GM21576 (cell line): ENCODE results near the gene EVI5.
"Not testable (repeated sequence)": the region's sequence is repeated elsewhere in the genome, so short reads cannot be mapped to it uniquely, and the experiment has no call there.

Source experiments
- ATAC-seq: cut with Tn5 transposase; IDR thresholded peaks from one replicate; pipeline ENCODE4 v1.9.1; 2021; ENCODE audit warnings: mild to moderate bottlenecking, moderate library complexity; ENCODE audit not compliant: unreplicated experiment

Gene EVI5

DNA sequence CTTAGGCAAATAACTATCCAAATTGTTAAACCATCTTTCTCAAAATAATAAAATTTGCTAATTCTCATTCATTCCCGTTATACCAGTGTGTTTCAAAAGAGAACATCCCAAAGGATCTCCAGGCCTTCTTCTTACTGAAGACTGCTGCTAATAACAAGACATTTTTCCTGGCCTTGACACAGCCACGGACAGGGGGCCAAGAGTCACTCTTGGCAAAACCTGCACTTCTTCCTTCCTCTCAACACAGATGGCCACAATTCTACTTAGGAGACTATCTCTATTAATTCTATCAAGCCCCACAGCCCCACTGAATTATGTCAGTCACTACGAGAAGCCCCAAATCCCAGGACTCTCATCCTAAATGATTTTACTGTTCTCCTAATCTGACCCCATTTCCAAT is 86.0 kb downstream of the EVI5 start:
- ATAC-seq = no peak

DNA sequence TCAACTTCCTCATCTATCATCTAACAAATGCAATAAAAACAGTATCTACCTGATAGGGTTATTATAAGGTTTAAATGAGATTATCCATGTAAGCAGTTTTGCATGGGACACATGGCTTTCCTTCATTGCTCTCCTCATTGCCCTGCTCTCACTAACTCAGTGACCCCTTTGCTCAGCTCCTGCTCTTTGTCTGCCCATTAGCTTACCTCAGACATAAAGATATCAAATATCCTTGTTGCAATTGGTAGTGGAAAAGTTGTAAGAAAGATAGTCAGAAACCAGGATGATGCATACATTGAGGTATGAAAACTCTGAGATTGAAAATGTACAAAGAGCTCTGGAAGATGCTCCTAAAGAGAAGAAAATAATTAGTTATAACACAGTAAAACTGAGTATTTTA is 89.8 kb downstream of the EVI5 start:
- ATAC-seq = no peak

DNA sequence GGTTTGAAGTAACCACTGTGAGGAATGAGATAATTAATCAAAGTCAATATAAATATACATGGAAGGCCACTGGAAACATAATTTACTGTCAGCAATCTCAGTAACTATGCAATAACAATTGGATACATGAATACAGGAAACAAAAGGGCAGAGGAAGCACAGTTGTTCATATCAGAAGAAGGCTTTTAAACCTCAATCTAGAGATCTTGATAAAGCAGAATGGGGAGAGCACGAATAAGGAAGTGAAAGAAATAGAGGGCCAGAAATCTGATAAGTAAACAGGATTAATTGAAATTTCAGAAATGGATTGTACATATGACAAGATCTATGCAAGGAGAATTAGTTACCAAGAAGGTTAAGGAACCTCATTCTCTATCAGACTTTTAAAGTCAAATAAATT is 93.0 kb downstream of the EVI5 start:
- ATAC-seq = no peak

DNA sequence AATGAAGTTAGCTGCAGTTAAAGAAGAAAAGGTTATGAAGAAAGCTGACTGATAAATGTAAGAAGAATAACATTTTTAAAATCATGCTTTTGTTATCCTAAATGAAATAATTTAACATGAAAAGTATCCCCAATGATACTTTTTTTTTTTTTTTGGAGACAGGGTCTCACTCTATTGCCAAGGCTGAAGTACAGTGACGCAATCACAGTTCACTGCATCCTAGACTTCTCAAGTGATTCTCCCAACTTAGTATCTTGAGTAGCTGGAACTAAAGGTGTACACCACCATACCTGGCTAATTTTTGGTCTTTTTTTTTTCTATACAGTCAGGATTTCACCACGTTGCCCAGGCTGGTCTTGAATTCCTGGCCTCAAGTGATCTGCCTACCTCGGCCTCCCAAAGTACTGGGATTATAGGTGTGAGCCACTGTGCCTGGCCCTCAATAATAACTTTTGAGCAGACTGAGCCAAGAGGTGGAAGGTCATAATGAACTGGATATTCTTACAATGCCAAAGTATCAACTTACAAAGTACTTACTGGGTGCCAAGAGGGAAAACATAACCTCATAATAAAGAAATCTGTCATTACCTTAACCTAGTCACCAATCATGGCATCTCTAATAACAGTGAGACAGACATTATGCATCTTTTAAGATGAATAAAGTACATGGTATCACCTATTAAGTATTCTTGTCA is 94.5 kb downstream of the EVI5 start:
- no peak for ATAC-seq

DNA sequence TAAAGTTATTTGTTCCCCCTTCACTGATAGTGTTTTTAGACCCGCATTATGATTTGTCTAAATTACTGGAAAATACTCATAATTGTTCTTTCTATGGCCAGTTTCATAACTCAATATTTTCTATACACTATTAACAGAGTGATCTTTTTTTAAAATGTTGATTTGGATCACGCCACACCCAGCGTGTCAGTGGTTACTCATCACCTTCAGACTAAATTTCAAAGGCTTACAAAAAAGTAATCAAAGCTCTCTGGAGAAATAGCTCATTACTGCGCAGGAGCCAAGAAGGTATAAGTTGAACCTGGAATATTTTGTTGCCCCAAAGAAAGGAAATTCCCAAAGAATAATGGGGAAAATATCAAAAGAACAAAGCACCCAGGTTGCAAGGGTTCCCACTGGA is 104.9 kb downstream of the EVI5 start:
- ATAC-seq = no peak

DNA sequence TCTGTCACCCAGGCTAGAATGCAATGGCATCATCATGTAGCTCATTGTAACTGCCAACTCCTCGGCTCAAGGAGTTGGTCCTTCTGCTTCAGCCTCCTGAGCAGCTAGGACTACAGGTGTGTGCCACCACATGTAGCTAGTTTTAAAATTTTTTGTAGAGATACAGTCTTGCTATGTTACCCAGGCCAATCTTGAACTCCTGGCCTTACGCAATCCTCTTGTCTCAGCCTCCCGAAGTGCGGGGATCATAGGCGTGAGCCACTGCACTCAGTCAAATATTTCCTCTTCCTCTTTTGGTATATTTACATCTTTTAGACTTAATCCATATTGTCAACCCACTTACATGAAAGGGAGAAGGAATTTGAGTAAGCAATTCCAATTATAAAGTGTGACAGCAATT is 121.1 kb downstream of the EVI5 start:
- ATAC-seq = no peak

DNA sequence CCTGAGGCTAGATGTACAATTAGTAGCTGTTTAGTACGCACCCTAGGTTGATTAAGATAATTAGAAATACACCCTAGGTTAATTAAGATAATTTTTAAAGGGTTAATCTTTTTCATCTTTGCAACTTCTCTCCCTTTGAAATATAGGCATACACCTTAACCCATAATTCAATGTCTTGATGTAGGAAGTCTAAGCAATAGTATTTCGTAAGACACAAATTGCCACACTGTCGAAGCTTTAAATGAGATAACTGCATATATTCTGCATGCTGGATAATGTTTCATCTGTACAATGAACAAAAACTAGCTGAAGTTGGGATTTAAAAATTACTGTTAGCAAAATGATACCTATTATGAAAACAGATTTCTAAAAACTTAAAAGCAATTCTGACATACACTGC is 122.9 kb downstream of the EVI5 start:
- no peak for ATAC-seq

DNA sequence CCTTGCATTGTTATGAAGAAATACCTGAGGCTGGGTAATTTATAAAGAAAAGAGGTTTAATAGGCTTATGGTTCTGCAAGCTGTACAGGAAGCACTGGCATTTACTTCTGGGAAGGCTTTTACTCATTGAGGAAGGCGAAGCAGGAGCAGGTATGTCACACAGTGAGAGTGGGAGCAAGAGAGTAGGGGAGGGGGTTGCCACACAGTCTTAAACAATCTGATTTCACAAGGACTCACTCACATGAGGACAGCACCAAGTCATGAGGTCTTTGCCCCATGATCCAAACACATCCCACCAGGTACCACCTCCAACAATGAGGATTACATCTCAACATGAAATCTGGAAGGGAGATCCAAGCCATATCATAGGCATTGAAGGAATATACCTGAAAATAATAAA is 127.2 kb downstream of the EVI5 start:
- ATAC-seq = no peak

DNA sequence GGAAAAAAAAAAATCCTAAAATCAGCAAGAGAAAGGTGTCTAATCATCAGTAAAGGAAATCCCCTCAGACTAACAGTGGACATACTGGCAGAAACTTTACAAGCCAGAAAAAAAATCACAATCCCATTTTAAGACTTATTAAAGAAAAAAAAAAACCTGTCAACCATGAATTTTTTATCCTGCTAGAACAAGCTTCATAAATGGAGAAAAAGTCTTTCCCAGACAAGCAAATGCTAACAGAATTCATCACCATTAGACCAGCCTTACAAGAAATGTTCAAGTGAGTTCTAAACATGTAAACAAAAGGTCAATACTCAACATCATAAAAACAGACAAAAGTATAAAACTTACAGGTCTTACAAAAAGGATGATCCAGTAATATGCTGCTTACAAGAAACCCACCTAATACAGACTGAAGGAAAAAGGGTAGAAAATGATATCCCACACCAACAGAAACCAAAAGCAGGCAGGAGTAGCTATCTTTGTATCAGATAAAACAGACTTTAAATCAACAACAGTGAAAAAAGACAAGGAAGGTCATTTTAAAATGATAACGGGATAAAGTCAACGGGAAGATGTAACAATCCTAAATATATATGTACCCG is 129.6 kb downstream of the EVI5 start:
- ATAC-seq = no peak

DNA sequence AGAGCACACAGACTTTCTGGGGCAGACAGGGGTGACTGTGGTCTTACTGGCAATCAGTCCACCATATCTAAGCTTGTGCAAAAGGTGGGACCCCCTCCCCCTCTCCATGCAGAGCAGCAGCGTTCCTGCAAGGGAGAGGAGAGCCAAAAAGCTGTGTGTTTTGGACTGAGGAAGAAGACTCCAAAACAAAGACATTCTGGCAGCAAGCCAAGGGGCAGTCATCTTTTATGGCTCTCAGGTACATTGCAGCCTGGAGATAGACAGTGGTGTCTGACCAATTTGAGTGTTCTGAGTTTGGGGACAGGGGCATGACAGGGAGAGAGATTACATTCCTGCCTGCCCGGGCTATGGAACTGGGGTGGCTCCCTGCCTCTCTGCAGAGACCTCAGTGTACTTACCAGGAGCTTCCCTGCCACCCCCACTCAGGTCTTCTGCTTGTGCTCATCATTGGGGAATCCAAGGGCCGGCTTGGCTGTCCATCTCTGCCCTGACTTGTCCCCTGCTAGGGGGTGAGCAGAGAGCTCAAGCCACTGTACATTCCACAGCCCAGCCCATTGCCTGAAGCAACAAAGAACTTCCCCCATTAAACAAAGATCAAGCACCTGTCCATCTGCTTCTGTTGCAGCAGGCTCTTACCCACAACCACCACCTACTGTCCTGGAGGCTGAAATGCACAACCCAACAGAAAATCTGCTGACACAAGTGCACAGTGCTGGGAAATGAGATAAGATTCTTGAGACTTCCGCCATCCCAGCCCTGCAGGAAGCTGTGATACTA is 131.1 kb downstream of the EVI5 start:
- ATAC-seq = no peak

DNA sequence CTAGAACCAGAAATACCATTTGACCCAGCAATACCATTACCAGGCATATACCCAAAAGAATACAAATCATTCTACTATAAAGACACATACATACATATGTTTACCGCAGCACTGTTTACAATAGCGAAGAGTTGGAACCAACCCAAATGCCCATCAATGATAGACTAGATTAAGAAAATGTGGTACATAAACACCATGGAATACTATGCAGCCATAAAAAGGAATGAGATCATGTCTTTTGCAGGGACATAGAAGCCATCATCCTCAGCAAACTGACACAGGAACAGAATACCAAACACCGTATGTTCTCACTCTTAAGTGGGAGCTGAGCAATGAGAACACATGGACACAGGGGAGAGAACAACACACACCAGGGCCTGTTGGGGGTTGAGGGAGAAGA is 144.2 kb downstream of the EVI5 start:
- not testable (repeated sequence) for ATAC-seq

DNA sequence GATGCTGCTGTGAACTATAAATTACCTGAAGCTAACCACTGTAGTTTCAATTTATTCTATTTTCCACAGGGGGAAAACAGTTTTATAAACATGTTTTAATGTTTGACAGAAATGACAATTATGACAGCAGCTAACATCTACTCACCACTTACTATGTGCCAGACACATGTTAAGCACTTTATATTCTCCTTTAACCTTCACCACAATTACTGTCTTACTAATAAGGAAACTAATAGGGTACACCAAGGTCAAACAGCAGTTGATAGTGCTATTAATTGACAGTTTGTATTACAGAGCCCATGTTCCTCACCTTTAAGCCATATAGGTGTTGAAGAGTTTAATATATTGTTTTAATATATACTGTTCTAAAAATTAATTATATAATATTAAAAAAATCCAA is 146.4 kb downstream of the EVI5 start:
- no peak for ATAC-seq

DNA sequence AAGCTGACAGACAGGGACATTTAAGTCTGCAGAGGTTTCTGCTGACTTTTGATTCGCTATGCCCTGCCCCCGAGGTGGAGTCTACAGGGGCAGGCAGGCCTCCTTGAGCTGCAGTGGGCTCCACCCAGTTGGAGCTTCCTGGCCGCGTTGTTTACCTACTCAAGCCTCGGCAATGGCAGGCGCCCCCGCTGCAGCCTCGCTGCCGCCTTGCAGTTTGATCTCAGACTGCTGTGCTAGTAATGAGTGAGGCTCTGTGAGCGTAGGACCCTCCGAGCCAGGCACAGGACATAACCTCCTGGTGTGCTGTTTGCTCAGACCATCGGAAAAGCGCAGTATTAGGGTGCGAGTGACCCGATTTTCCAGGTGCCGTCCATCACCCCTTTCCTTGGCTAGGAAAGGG is 149.7 kb downstream of the EVI5 start:
- ATAC-seq = not testable (repeated sequence)

DNA sequence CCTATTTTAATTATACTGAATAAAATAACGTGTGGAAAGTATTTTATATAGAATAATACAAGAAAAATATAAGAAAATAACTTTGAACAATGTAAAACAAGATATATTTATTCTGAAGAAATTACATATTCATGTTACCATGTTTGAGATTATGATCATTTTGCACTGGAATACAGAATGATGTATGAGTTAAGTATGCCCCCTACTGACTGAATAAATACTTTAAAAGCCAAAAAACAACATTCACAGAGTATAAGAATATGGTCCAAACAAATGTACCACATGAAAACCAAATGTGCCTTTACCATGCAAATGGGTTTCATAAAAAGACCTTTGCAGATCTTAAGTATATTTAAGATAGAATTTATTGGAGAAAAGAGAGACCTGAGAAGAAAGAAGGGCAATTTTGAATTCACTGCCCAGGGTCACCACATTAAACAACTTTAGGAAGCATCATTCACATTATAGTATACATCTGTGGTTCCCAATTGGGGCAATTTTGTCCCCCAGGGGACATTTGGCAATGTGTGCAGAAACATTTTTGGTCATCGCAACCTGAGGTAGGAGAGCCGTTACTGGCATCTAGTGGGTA is 161.6 kb downstream of the EVI5 start:
- ATAC-seq = no peak

DNA sequence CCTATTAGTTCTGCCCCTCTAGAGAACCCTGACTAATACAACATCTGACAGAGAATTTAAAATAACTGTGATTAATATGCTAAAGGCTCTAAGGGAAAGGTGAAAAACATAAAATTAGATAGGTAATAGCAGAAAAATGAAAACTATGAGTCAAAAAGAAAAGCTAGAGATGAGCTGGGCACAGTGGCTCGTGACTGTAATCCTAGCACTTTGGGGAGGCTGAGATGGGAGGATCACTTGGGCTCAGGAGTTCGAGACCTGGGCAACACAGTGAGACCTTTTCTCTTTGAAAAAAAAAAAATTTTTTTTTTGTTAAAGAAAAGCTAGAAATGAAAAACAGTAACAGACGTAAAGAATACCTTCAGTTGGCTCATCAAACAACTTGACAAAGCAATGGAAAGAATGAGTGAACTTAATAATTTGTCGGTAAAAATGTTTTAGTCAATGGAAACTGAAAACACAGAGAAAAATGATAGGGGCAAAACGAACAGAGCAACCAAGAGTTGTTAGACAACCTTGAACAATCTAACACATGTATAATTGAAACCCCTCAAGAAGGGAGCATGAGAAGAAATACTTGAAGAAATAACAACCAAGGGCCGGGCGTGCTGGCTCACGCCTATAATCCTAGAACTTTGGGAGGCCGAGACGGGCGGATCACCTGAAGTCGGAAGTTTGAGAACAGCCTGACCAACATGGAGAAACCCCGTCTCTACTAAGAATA is 165.3 kb downstream of the EVI5 start:
- no peak for ATAC-seq

DNA sequence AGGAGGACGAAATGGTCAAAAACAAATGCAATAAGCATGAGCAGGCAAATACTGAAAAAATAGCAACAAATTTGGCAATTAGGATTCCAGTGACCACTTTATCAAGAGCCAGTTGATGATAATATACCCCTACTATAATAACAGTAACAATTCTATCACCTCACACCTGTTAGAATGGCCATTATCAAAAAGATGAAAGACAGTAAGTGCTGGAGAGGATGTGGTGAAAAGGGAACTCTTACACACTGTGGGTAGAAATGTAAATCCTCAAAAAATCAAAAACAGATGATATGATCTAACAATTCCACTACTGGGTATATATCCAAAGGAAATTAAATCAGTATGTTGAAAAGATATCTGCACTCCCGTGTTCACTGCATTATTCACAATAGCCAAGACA is 183.9 kb downstream of the EVI5 start:
- ATAC-seq = no peak

DNA sequence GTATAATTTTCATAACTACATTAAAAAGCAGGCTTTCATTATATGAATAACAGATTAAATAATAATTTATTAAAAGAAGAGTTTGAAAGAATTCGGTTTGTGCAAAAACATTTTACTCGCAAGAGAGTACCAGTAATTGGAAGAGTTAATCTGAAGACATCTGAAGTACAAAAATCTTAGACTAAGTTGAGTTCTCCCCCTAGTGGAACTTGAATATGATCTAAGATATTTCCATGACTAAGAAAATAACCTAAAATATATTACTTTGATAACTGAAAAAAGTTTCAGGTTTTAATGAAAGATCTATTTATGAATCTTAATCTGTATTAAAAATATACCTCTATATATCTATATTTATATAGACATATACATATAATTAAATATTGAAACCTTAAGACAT is 185.7 kb downstream of the EVI5 start:
- no peak for ATAC-seq

DNA sequence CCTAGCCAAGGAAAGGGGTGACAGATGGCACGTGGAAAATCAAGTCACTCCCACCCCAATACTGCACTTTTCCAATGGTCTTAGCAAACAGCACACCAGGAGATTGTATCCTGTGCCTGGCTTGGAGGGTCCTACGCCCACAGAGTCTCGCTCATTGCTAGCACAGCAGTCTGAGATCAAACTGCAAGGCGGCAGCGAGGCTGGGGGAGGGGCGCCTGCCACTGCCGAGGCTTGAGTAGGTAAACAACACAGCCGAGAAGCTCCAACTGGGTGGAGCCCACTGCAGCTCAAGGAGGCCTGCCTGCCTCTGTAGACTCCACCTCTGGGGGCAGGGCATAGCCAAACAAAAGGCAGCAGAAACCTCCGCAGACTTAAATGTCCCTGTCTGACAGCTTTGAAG is 195.5 kb downstream of the EVI5 start:
- ATAC-seq = not testable (repeated sequence)

DNA sequence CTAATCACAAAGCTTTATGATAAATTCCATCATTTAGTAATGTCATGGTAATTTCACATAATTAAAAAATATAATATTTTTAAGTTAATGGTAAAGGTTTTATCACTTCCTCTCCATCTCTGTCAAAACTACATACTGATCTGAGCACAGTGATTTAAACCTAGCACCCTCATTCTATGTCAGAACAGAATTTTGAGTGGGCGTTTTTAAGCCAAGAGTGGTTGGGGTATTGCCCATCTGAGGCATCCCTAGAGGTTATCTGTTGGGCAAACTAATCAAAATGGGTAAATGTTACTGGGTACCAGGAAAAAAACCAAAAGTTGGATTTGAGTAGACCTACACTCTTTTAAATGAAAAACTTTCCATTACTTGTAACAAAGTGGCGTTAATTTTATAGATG is 197.5 kb downstream of the EVI5 start:
- no peak for ATAC-seq

DNA sequence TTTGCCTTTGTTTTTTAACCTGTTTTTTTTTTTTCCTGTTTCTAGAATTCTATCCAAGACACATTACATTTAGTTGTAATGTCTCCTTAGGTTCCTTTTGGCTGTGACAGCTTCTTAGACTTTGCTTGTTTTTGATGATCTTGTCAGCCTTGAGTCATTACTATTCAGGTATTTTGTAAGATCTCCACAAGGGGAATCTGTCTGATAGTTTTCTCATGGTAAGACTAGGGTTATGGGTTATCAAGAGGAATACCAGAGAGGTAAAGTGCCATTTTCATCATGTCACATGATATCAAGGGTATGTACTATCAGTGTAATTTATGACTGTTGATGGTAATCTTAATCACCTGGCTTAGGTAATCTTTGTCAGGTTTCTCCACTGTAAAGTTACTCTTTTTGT is 199.1 kb downstream of the EVI5 start:
- ATAC-seq = no peak

DNA sequence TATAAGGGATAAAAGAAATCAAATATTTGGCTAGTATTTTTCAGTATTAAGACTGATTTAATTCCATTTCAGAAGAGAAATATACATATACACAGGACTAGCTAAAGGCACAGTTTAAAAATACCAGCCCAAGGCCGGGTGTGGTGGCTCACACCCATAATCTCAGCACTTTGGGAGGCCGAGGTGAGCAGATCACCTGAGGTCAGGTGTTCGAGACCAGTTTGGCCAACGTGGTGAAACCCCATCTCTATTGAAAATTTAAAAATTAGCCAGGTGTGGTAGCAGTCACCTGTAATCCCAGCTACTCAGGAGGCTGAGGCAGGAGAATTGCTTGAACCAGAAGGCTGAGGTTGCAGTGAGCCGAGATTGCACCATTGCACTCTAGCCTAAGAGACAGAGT is 200.1 kb downstream of the EVI5 start:
- not testable (repeated sequence) for ATAC-seq
